ENCODE data around the gene GGCX.
A peak's percentile ranks its signal among the peaks of the same experiment; 100 is the strongest.
"Not testable (repeated sequence)": the region's sequence is repeated elsewhere in the genome, so short reads cannot be mapped to it uniquely, and the experiment has no call there.

Gene GGCX

GRCh38 chr2:85594715-85595300, 33.5 kb upstream of the GGCX start:
- no peak for DNase-seq (ENCODE audit: low read depth, low spot score)

- no peak for DNase-seq (ENCODE audit: low read depth, low spot score)
These were observed 31.7 kb upstream of the GGCX start for GRCh38 chr2:85593023-85593422.

- not testable (repeated sequence) for DNase-seq (ENCODE audit: low read depth, low spot score)
These were observed 31.0 kb upstream of the GGCX start for GRCh38 chr2:85592299-85592698.

GRCh38 chr2:85591563-85591962, 30.3 kb upstream of the GGCX start:
- no peak for DNase-seq (ENCODE audit: low read depth, low spot score)

GRCh38 chr2:85590950-85591349, 29.7 kb upstream of the GGCX start:
- DNase-seq (ENCODE audit: low read depth, low spot score) = no peak

- DNase-seq (ENCODE audit: low read depth, low spot score) = no peak
These were observed 28.9 kb upstream of the GGCX start for GRCh38 chr2:85589982-85590791.

- no peak for DNase-seq (ENCODE audit: low read depth, low spot score)
These were observed 27.9 kb upstream of the GGCX start for GRCh38 chr2:85589181-85589580.

GRCh38 chr2:85588645-85589044, 27.4 kb upstream of the GGCX start:
- no peak for DNase-seq (ENCODE audit: low read depth, low spot score)

GRCh38 chr2:85588236-85588635, 26.9 kb upstream of the GGCX start:
- DNase-seq (ENCODE audit: low read depth, low spot score) = no peak

- no peak for DNase-seq (ENCODE audit: low read depth, low spot score)
These were observed 24.4 kb upstream of the GGCX start for GRCh38 chr2:85585781-85586105.

- no peak for DNase-seq (ENCODE audit: low read depth, low spot score)
These were observed 23.8 kb upstream of the GGCX start for GRCh38 chr2:85584857-85585780.

GRCh38 chr2:85584354-85584856, 23.1 kb upstream of the GGCX start, which contains the start of gene VAMP5:
TSS of gene VAMP5 (plus strand) at chr2:85584431. CDS start at chr2:85584491, 60 bp downstream.
- DNase-seq (ENCODE audit: low read depth, low spot score) = no peak

- no peak for DNase-seq (ENCODE audit: low read depth, low spot score)
These were observed 22.5 kb upstream of the GGCX start for GRCh38 chr2:85583667-85584353.

- no peak for DNase-seq (ENCODE audit: low read depth, low spot score)
These were observed 21.2 kb upstream of the GGCX start for GRCh38 chr2:85582492-85582891.

GRCh38 chr2:85580206-85580605, 18.9 kb upstream of the GGCX start:
- no peak for DNase-seq (ENCODE audit: low read depth, low spot score)

- no peak for DNase-seq (ENCODE audit: low read depth, low spot score)
These were observed 18.1 kb upstream of the GGCX start for GRCh38 chr2:85579266-85579935.

- no peak for DNase-seq (ENCODE audit: low read depth, low spot score)
These were observed 17.2 kb upstream of the GGCX start for GRCh38 chr2:85578243-85579180.

- peak; percentile 42 for DNase-seq (ENCODE audit: low read depth, low spot score)
These were observed 16.3 kb upstream of the GGCX start, which contains the start of gene VAMP8 for GRCh38 chr2:85577386-85578242. TSS of gene VAMP8 (plus strand) at chr2:85577586. CDS start at chr2:85577647, 61 bp downstream.

GRCh38 chr2:85577063-85577385, 15.7 kb upstream of the GGCX start:
- no peak for DNase-seq (ENCODE audit: low read depth, low spot score)
